ENCODE data around the gene UBL7. TPM values are rescaled to one million over a fixed set of nuclear protein-coding genes. Genes with fewer than 3 reads are reported as not detected.

The UBL7 gene
- total and polyA plus RNA-seq, 10 of the 15 experiments (the other 5 are each of a cell fraction or from before 2014, with no cell fraction given): 25.9 to 145 (median 90.1) TPM

DNA sequence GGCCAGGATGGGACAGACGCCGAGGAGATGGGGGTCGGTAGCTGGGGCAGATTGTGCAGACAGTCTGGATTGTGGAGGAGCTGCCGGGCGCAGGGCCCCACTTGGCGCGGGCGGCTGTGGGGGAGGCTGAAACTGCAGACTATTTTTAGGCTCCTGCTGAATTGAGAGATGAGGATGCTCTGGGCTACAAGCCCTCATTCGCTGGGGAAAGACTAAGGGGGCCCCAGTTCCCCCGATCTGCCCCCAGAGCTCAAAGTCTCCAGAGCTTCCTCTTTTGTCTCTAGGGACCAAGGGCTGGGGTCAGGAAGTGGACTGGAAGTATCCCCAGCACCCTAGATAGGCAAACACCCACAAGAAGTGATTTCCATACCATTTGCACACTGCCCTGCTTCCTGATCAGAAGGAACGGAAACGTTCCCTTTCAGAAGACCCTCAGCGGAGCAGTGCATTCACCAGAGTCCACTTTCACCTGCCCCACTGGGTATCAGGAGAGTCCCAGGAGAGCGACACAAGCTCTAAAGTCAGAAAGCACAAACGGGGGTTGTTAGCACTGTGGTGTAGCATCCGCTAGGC is 56.9 kb downstream of the UBL7 start:
- Histone ChIP-seq H3K27ac (ENCODE audit: control insufficient read depth, insufficient read depth) (peak overlapping the region; percentile 100), H3K9ac (ENCODE audit: control insufficient read depth, insufficient read depth, low read length) (peak overlapping the region; percentile 85), H4K20me1 (ENCODE audit: control insufficient read depth, insufficient read depth) (no peaks in the 10 kb centered on the region), H3K27me3 (replicated peaks in 1 of 2; ENCODE audit: control insufficient read depth in 2 of 2, insufficient read depth in 2 of 2, low read length in 1 of 2) (no peaks in the 10 kb centered on the region), H3K4me3 (peak overlapping the region; percentile 64; the same call in 1 of the 2 replicates), H3K36me3 (ENCODE audit: control insufficient read depth in 2 of 2, insufficient read depth in 2 of 2, low read length in 1 of 2) (no peaks in the 10 kb centered on the region; a peak in 1 of 4 replicates), H3K4me1 (ENCODE audit: control insufficient read depth, insufficient read depth, low read length) (peaks cover 66% of the 10 kb centered on the region), H3K4me2 (ENCODE audit: control insufficient read depth, insufficient read depth) (peak overlapping the region; percentile 100), H3K9me3 (replicated peaks; ENCODE audit: control insufficient read depth, insufficient read depth, low read length) (no peaks in the 10 kb centered on the region), H2AFZ (ENCODE audit: control insufficient read depth, low read depth, low read length) (no peak overlapping the region), H3K79me2 (ENCODE audit: control insufficient read depth, insufficient read depth, low read length) (peaks cover 29% of the 10 kb centered on the region)
- SMC1A ChIA-PET (ENCODE audit: uncharacterized antibody, unreplicated experiment): interaction anchor here (1.0 to 12.5 kb wide), 10 partner anchors 9 to 384 kb away, joined by 3 to 336 read pairs (median 10); partner anchors contain the start of gene SEMA7A
- ATAC-seq (peak; percentile 45), DNase-seq (ENCODE audit: low read depth, low spot score) (peak; percentile 95), FAIRE-seq (peak; percentile 68)
- in situ Hi-C loops (cut with MboI): no loop called here
- RAD21 ChIA-PET (ENCODE audit: unreplicated experiment): interaction anchor here (1.0 to 20.3 kb wide), 10 partner anchors 10 to 386 kb away, joined by 3 to 496 read pairs (median 11); partner anchors contain the start of gene SEMA7A
- CTCF ChIA-PET: interaction anchor here (0.7 to 15.7 kb wide), 13 partner anchors 10 to 384 kb away, joined by 3 to 226 read pairs (median 5); partner anchors contain the start of gene SEMA7A
- intact Hi-C loops (cut with micrococcal nuclease; ENCODE audit: unreplicated experiment): loop anchor here (1.0 to 2.0 kb wide), 5 partner anchors 8 to 56 kb away; partner anchors contain the start of gene SEMA7A
- BruUV-seq (replicated peaks): no TSS peak
- POLR2A ChIA-PET: interaction anchor here (0.7 to 15.4 kb wide), 9 partner anchors 9 to 384 kb away, joined by 3 to 325 read pairs (median 8); partner anchors contain the start of genes SEMA7A and UBL7
- WGBS (ENCODE audit: insufficient coverage, insufficient replicate concordance, low lambda C conversion rate, missing lambda C conversion rate): 1% methylated on average over 16 of the region's 16 CpGs
- TF ChIP-seq IKZF1 (conservative IDR thresholded peaks at IDR 0.05) (peak; percentile 98), YBX1 (IDR thresholded peaks at IDR 0.05) (no peak), IKZF2 (IDR thresholded peaks at IDR 0.05) (peak; percentile 88 to 92), ZZZ3 (IDR thresholded peaks at IDR 0.05; ENCODE audit: control insufficient read depth, insufficient read length, low read depth) (no peak), RB1 (IDR thresholded peaks at IDR 0.05; ENCODE audit: borderline replicate concordance) (no peak), KLF5 (IDR thresholded peaks at IDR 0.05; ENCODE audit: partially characterized antibody) (no peak), NFXL1 (IDR thresholded peaks at IDR 0.05; ENCODE audit: borderline replicate concordance) (no peak), HDAC6 (IDR thresholded peaks at IDR 0.05; ENCODE audit: unreplicated experiment) (no peak), HCFC1 (IDR thresholded peaks at IDR 0.05; ENCODE audit: low read length) (no peak), BCL11A (IDR thresholded peaks at IDR 0.05; ENCODE audit: low read depth, low read length) (peak; percentile 69; the same call in 1 of the 2 replicates), MEF2B (IDR thresholded peaks at IDR 0.05; ENCODE audit: partially characterized antibody, poor library complexity, severe bottlenecking) (peak; percentile 99), BACH1 (IDR thresholded peaks at IDR 0.05; ENCODE audit: borderline replicate concordance) (no peak), POLR2AphosphoS2 (IDR thresholded peaks at IDR 0.05; ENCODE audit: low read depth, low read length) (no peak; the same call in 1 of the 2 replicates), ZNF217 (IDR thresholded peaks at IDR 0.05) (no peak)
- TF ChIP-seq, protein P1, sequence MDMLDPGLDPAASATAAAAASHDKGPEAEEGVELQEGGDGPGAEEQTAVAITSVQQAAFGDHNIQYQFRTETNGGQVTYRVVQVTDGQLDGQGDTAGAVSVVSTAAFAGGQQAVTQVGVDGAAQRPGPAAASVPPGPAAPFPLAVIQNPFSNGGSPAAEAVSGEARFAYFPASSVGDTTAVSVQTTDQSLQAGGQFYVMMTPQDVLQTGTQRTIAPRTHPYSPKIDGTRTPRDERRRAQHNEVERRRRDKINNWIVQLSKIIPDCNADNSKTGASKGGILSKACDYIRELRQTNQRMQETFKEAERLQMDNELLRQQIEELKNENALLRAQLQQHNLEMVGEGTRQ (IDR thresholded peaks at IDR 0.05; ENCODE audit: borderline replicate concordance, low read depth, low read length): no peak
- TF ChIP-seq, protein P2, sequence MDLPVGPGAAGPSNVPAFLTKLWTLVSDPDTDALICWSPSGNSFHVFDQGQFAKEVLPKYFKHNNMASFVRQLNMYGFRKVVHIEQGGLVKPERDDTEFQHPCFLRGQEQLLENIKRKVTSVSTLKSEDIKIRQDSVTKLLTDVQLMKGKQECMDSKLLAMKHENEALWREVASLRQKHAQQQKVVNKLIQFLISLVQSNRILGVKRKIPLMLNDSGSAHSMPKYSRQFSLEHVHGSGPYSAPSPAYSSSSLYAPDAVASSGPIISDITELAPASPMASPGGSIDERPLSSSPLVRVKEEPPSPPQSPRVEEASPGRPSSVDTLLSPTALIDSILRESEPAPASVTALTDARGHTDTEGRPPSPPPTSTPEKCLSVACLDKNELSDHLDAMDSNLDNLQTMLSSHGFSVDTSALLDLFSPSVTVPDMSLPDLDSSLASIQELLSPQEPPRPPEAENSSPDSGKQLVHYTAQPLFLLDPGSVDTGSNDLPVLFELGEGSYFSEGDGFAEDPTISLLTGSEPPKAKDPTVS (IDR thresholded peaks at IDR 0.05; ENCODE audit: low read depth, low read length): no peak
- TF ChIP-seq, protein P3, sequence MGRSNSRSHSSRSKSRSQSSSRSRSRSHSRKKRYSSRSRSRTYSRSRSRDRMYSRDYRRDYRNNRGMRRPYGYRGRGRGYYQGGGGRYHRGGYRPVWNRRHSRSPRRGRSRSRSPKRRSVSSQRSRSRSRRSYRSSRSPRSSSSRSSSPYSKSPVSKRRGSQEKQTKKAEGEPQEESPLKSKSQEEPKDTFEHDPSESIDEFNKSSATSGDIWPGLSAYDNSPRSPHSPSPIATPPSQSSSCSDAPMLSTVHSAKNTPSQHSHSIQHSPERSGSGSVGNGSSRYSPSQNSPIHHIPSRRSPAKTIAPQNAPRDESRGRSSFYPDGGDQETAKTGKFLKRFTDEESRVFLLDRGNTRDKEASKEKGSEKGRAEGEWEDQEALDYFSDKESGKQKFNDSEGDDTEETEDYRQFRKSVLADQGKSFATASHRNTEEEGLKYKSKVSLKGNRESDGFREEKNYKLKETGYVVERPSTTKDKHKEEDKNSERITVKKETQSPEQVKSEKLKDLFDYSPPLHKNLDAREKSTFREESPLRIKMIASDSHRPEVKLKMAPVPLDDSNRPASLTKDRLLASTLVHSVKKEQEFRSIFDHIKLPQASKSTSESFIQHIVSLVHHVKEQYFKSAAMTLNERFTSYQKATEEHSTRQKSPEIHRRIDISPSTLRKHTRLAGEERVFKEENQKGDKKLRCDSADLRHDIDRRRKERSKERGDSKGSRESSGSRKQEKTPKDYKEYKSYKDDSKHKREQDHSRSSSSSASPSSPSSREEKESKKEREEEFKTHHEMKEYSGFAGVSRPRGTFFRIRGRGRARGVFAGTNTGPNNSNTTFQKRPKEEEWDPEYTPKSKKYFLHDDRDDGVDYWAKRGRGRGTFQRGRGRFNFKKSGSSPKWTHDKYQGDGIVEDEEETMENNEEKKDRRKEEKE (IDR thresholded peaks at IDR 0.05): no peak

All from GM12878 (cell line).